Tibial artery (tissue), 4 donors: ENCODE measurements around the gene OR10S1.

ENCODE experiments used
- DNase-seq, 2 donors: peaks; one replicate each; pipeline ENCODE4 v3.0.0-alpha.2; 2019
- H3K27ac ChIP-seq, 2 donors: fragments of 200-600 bp; sonication (generic) in 1 of 2; 1 replicate in 1 of 2; 2 replicates in 1 of 2; pipeline ENCODE4 v1.5.1; 2018 to 2019; ENCODE audit warnings: mild to moderate bottlenecking in 1 of 2
- H3K27me3 ChIP-seq, 2 donors: fragments of 200-600 bp; sonication (generic) in 1 of 2; one replicate each; pipeline versions ENCODE4 v1.5.1 to v1.6.0; 2016 to 2019
- H3K36me3 ChIP-seq, 3 donors: fragments of 200-600 bp; sonication (generic) in 2 of 3; one replicate each; pipeline ENCODE4 v1.5.1; 2016 to 2019; ENCODE audit warnings: mild to moderate bottlenecking in 2 of 3
- H3K4me1 ChIP-seq, 4 donors: fragments of 200-600 bp; sonication (generic) in 2 of 4; 1 replicate in 3 of 4; 2 replicates in 1 of 4; pipeline ENCODE4 v1.5.1; 2016 to 2019
- H3K4me3 ChIP-seq, 2 donors: fragments of 200-600 bp; sonication (generic) in 1 of 2; 1 replicate in 1 of 2; 2 replicates in 1 of 2; pipeline ENCODE4 v1.5.1; 2018 to 2019; ENCODE audit warnings: mild to moderate bottlenecking in 2 of 2
- H3K9me3 ChIP-seq, 3 donors: fragments of 200-600 bp; sonication (generic) in 1 of 3; one replicate each; pipeline ENCODE4 v1.5.1; 2016 to 2019
- intact Hi-C: fragments of 100-400 bp; cut with DNase I; formaldehyde crosslinking; loops from one replicate; pipeline ENCODE4 v1.15.0; 2023; ENCODE audit warnings: low total_unique reads
- TF ChIP-seq, protein P1 (sequence below), 2 experiments: fragments of 200-600 bp in 1 of 2; fragments of 450-650 bp in 1 of 2; IDR thresholded peaks; one replicate each; pipeline ENCODE4 v1.5.1; 2017 to 2019; ENCODE audit warnings: antibody characterized with exemption in 2 of 2, mild to moderate bottlenecking in 1 of 2, moderate library complexity in 1 of 2

Gene OR10S1

DNA sequence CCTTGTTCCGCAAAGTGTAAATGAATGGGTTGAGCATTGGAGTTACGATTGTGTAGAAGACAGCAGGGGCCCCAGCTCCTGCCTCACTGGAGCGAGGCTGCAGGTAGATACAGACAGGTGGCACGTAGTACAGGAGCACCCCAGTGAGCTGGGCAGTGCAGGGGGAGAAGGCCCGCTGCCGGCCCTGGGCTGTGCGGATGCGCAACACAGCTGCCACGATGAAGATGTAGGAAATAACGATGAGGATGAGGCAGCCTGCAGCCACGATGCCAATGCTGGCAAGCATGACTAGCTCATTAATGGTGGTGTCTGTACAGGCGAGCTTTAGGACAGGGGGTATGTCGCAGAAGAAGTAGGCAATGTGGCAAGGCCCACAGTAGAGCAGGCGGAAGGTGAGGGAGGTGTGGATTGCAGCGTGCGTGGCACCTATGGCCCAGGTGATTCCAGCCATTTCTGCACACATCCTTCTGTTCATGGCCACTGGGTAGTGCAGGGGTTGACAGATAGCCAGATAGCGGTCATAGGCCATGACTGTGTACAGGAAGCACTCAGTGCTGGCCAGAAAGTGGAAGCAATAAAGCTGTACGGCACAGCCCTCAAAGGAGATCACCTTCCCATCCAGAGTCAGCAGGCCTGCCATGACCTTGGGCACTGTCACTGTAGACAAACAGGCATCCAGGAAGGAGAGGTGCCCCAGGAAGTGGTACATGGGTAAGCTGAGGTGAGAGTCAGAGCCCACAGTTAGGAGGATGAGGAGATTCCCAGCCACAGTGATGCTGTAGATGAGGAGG, 616 bp downstream of the OR10S1 start:
- no peaks in the 10 kb centered on the region for H3K4me1 ChIP-seq
- DNase-seq: no peak
- intact Hi-C loops: no loop called here

DNA sequence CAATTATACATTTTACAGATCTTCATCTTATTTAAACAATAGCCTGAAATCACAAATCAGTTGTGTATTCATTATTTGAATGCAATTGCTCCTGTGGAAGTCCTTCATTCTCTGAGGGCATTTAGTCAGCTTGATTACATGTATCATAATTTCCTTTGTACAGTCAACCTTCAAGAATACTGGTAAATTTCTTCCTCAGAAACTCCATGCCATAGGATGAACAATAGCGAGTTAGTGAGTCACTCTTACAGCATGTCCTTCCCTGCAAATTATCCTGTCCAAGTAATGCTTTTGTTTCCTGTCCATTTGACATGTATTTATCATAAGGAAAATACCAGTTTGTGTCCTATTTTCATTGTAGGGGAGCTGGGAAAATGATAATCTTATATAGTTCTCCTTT, 3.8 kb downstream of the OR10S1 start:
- Histone ChIP-seq H3K27me3 (no peaks in the 10 kb centered on the region), H3K4me1 (no peaks in the 10 kb centered on the region), H3K9me3 (no peaks in the 10 kb centered on the region), H3K27ac (no peak overlapping the region), H3K36me3 (no peaks in the 10 kb centered on the region), H3K4me3 (no peak overlapping the region)
- DNase-seq: no peak
- intact Hi-C loops: no loop called here
- TF ChIP-seq, protein P1, sequence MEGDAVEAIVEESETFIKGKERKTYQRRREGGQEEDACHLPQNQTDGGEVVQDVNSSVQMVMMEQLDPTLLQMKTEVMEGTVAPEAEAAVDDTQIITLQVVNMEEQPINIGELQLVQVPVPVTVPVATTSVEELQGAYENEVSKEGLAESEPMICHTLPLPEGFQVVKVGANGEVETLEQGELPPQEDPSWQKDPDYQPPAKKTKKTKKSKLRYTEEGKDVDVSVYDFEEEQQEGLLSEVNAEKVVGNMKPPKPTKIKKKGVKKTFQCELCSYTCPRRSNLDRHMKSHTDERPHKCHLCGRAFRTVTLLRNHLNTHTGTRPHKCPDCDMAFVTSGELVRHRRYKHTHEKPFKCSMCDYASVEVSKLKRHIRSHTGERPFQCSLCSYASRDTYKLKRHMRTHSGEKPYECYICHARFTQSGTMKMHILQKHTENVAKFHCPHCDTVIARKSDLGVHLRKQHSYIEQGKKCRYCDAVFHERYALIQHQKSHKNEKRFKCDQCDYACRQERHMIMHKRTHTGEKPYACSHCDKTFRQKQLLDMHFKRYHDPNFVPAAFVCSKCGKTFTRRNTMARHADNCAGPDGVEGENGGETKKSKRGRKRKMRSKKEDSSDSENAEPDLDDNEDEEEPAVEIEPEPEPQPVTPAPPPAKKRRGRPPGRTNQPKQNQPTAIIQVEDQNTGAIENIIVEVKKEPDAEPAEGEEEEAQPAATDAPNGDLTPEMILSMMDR (IDR thresholded peaks at IDR 0.05): no peak

More for the DNA sequence above, 616 bp downstream of the OR10S1 start:
- H3K9me3 ChIP-seq: no peaks in the 10 kb centered on the region
- TF ChIP-seq, protein P1 (IDR thresholded peaks at IDR 0.05): no peak
- no peaks in the 10 kb centered on the region for H3K27me3 ChIP-seq
- H3K36me3 ChIP-seq: no peaks in the 10 kb centered on the region
- no peak overlapping the region for H3K4me3 ChIP-seq
- H3K27ac ChIP-seq: no peak overlapping the region

DNA sequence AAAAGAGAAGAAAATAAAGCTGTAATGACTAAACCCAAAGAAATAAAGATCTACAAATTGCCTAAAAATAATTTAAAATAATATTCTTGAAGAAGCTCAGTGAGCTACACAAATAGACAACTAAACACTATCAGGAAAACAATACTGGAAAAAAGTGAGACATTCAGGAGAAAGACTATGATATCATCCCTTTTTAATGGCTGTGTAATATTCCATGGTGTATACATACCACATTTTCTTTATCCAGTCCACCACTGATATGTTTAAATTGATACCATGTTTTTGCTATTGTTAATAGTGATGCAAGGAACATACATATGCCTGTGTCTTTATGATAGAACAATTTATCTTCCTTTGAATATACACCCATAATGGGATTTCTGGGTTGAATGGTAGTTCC, 20.8 kb downstream of the OR10S1 start:
- intact Hi-C loops: no loop called here
- DNase-seq: no peak
- TF ChIP-seq, protein P1 (IDR thresholded peaks at IDR 0.05): no peak

DNA sequence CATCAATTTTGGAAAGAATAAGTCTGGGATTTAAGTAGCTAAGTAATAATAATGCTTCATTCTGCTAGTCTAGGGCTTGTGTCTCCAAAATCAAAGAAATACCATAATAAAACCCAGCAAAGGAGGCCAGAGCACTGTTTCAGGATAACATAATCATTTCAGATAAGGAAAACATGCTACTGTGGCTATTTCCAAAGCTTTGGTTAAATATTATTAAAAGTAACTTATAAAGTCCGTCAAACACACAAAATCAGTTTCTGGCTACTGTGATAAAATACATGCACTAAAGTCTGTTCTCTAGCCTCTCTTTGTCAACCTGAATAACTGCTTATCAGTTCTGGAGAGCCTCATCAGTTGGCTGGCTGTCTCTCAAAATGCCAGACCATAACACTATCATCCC, 32.4 kb downstream of the OR10S1 start:
- no peaks in the 10 kb centered on the region for H3K27me3 ChIP-seq
- TF ChIP-seq, protein P1 (IDR thresholded peaks at IDR 0.05): no peak
- no peaks in the 10 kb centered on the region for H3K4me1 ChIP-seq
- H3K4me3 ChIP-seq: no peak overlapping the region
- H3K36me3 ChIP-seq: no peaks in the 10 kb centered on the region
- DNase-seq: no peak
- no peaks in the 10 kb centered on the region for H3K9me3 ChIP-seq
- intact Hi-C loops: no loop called here
- H3K27ac ChIP-seq: no peak overlapping the region

More for the DNA sequence above, 20.8 kb downstream of the OR10S1 start:
- Histone ChIP-seq H3K27ac (no peak overlapping the region), H3K9me3 (peaks cover 0 to 4% (median 0%) of the 10 kb centered on the region in 3 donors), H3K27me3 (no peaks in the 10 kb centered on the region), H3K4me3 (no peak overlapping the region), H3K4me1 (no peaks in the 10 kb centered on the region), H3K36me3 (no peaks in the 10 kb centered on the region)

DNA sequence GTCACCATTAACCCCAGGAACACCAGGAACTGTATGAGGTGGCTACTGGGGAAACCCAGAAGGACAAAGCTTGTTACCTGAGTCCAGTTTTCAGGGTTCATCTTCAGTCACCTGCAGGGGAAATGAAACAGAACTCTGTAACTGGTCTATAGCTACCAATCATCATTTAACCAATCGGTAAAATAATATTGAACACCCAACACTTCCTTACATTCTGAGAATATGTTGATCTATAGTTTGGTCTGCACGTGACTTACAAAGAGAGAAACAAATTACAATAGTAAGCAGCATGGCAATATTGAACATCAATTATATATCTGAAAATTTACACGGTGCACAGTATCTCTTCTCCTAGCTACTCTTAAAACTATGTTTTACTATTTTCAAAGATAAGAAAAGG, 33.8 kb downstream of the OR10S1 start, which contains the start of gene OR6T1:
Gene OR6T1 (minus strand): TSS at position 101 of the 400 bp plus-strand sequence. CDS start 0 bp downstream, at position 101.
- Histone ChIP-seq H3K9me3 (no peaks in the 10 kb centered on the region), H3K4me3 (no peak within 1 kb of the TSS), H3K36me3 (no peaks in the 10 kb centered on the region), H3K27me3 (no peaks in the 10 kb centered on the region), H3K4me1 (no peaks in the 10 kb centered on the region), H3K27ac (no peak within 1 kb of the TSS)
- TF ChIP-seq, protein P1 (IDR thresholded peaks at IDR 0.05): no peak
- intact Hi-C loops: no loop called here
- DNase-seq: no peak
